Fibroblast of lung (primary cell): ENCODE measurements around the gene MYO1G.

Experiments used
- CTCF ChIP-seq, 2 donors: IDR thresholded peaks in 1 of 2; conservative IDR thresholded peaks in 1 of 2; 1 replicate in 1 of 2; 2 replicates in 1 of 2; pipeline ENCODE4 v1.5.1; 2011 to 2012; ENCODE audit warnings: low read length in 2 of 2, control low read depth in 1 of 2, inconsistent platforms in 1 of 2, low read depth in 1 of 2, mild to moderate bottlenecking in 1 of 2
- EZH2 ChIP-seq: IDR thresholded peaks from 2 replicates; pipeline ENCODE4 v1.5.1; 2012; ENCODE audit warnings: low read length, control low read depth, mild to moderate bottlenecking; ENCODE audit errors: missing control alignments

GRCh38 chr7:44964831-44965440 lies 13.9 kb downstream of the MYO1G start:
- TF ChIP-seq CTCF (conservative IDR thresholded peaks at IDR 0.05 in 1 of 2, IDR thresholded peaks at IDR 0.05 in 1 of 2; ENCODE audit: low read depth in 1 of 2, low read length in 2 of 2): no peak
- no peak for TF ChIP-seq EZH2
